ENCODE data around the gene TOP2B.

The TOP2B gene

GRCh38 chr3:25555695-25556437 is 108.8 kb downstream of the TOP2B start:
- DNase-seq = no peak

DNA sequence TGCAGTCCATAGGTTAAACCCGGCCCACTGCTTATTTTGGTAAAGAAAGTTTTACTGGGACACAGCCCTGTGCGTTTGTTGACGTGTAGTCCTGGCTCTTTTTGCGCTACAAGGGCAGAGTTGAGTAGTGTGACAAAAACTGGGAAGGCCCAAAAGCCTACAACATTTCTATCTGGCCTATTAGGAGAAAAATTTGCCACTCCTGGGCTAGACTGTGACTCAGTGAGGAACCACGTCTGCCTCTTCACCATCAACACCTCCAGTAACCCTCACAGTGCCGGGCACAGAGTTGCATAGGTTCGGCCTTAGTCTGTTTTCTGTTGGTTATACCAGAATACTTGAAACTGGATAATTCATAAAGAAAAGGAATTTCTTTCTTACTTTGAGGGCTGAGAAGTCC is 110.3 kb downstream of the TOP2B start:
- no peak for DNase-seq

- no peak for DNase-seq
These were observed 112.5 kb downstream of the TOP2B start for GRCh38 chr3:25552251-25552650.

DNA sequence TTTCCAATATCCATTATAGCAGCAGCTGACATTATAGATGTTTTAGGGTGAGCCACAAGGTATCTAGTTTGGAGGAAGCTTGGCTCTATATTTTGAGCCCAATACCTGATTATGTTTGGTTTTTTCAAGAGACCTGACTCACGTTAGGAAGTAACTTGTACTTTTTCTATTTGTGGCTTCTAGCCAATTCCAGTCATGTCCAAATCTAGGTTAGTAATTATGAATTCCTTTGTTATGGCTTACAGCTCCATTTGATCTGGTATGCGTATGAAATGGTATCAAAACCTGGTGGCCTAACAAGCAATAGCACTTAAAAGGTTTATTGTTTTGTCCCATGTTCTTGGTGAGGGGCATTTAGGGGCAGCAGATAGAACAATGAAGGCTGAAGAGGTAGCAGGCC is 115.9 kb downstream of the TOP2B start:
- DNase-seq = no peak

GRCh38 chr3:25547943-25548674 is 116.6 kb downstream of the TOP2B start:
- DNase-seq = no peak

All from NCI-H524 treated with DMSO at 0.1 percent for 48 hours (cell line).